HG02678 (cell line): ENCODE data around the gene PXN.

Experiments
- ATAC-seq: cut with Tn5 transposase; IDR thresholded peaks from one replicate; pipeline ENCODE4 v1.9.1; 2021; ENCODE audit warnings: mild to moderate bottlenecking, moderate library complexity; ENCODE audit not compliant: unreplicated experiment

Gene PXN

DNA sequence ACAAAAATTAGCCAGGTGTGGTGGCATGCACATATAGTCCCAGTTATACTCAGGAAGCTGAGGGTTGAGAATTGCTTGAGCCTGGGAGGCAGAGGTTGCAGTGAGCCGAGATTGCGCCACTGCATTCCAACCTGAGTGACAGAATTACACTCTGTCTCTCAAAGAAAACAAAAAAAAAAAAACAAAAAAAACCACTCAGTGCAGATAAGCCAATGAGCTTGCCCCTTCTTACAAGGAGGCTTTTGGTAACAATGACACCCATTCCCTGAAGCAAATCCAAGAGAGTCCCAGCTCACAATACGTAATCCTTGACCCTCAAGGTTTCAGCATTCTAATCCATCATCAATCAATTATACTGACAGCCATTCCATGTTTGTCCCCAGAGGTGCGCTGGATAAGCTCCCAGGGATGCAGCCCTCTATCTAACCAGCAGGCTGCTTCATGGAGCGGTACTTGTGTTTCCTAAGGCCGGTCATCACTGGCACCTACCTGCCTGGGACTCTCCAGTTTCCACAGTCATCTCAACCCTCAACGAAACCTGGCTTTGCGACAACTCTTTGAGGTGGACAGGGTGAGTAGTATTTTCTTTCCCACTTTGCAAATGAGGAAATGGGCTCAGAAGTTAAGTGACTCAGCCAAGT, 83.4 kb downstream of the PXN start:
- no peak for ATAC-seq

DNA sequence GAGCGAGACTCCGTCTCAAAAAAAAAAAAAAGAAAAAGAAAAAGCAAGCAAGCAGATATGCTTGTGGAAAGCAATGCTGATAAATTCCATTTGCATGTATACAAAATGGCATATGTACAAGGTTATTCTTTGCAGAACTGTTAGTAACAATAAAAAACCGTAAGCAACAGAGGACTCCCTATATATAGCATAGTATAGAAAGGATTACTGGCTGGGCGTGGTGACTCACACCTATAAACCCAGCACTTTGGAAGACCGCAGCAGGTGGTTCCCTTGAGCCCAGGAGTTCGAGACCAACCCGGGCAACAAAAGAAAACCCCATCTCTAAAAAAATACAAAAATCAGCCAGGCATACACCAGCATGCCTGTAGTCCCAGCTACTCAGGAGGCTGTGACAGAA, 84.6 kb downstream of the PXN start:
- ATAC-seq = no peak

DNA sequence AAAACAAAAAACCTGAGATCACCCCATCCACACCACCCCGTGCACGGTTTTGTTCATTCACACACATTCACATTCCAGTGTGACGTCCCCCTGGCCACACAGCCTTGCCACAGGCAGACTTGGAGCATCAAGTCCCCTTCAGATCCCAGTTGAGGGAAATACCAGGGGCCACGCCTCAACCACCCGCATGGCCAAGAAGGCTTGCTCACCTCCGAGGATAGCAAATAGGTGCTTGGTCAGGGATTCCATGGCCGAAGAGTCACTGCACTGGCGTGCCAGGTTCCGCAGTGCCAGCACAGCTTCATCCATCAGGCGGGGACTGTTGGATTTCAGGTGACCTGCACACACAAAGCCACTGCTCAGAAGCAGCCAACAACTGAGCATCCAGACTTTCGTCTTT, 90.0 kb downstream of the PXN start:
- no peak for ATAC-seq

DNA sequence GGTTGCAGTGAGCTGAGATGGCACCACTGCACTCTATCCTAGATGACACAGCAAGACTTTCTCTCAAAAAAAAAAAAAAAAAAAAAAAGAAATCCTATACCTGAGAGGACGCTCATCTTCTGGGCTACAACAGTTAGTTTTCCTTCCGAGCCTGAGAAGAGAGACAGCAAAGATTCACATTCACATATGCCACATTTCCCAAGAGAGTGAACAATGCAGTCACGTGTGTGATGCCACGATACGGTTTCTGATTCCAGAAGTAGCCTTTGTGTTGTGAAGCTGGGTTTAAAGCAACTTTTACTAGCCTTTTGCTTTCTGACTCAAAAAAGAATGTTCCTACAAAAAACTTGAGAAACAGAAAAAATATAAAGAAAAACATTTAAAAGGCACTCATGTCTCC, 90.5 kb downstream of the PXN start:
- no peak for ATAC-seq

DNA sequence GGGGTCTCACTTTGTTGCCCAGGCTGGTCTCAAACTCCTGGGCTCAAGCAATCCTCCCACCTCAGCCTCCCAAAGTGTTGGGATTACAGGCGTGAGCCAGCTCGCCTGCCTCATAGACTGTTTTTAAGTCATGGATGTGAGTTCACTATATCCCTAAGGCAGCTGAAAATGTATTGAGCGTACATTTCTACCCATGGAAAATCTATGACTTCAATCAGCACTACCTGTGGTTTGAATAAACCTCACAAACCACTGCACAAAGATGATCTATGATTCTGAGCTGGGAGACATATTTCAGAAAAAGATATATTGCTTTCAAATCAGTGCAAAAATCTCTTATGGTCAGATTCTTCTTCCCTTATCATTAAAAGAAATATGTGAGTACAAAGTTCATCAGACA, 93.5 kb downstream of the PXN start:
- ATAC-seq = no peak

GRCh38 chr12:120170631-120171030, 94.9 kb downstream of the PXN start:
- no peak for ATAC-seq

DNA sequence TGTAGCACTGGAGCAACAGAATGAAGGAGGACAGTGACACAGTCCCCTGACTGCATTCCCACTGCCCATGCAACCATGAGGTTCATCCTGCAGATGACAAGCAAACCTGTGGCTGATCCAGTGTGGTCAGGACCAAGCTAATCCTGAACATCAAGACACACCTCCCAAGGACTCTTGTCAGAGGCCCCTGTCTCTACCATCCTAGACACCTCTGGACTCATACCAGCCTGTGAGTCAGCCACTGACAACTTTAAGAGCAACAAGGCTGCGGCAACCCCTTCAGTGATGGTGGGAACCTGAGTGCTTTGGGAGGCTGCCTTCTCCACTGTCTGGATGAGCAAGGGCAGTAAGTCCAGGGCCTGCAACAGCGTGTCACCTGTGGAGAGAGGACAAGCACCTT, 95.6 kb downstream of the PXN start:
- ATAC-seq = no peak

DNA sequence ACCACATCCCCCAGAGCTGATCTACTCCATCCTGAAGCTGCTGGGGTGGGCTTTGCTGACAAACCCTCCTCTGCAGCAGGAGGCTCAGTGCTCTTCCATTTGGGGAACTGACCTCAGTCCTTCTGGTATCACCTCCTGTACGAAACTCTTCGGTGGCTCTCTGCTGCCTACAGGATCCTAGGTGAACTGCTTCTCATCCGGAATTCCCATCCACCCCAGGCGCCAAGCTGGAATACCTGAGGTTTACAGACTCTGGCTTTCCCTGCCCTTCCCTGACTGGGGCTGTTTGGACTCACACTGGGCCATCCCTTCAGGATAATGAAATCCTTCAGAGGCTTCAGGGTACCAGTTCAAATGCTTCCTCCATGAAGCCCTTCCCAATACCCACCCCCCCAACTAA, 97.2 kb downstream of the PXN start:
- ATAC-seq = no peak

DNA sequence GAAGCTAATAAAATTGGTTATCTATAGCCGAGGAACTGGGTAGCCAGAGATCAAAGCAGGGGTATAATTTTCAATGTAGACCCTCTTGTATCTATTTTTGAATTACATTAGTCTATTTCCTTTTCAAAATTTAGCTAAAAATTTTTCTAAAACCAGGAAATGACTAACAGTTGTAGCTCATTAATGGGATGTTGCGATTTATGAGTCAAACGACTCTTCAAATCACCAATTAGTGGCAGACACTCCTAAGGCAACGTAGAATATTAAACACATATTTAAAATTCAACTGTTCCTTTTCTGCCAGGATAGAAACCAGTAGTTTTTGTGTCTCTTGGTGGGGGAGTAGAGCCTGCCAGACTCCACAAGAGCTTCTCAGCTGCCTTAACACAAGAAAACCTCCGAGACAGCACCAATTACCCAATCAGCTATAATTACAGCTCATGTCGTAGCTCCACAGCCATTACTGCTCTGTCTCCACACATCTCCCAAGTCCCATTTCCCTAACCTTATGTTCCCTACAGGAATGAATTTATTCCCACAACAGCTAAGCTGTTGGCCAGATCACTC, 97.9 kb downstream of the PXN start:
- no peak for ATAC-seq

GRCh38 chr12:120164293-120164692, 101.2 kb downstream of the PXN start:
- ATAC-seq = no peak

DNA sequence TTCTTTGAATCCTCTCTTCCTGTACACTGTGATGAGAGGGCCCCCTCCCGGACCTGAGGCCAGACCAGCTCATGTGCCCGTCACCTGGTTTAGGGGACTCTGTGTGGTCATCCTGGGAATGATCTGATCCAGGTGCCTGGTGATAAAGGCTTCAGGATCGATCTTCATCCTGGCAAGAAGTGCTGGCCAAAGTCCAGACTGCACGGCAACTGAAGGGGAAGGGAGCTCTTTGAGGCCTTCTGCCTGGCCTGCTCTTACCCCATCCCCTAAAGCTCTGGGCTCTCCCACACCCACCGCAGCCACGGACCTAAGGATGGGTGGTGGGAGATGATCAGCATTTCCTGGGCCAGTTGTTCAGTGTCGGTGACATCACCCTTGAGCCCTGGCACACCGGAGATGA, 102.8 kb downstream of the PXN start:
- ATAC-seq = no peak

DNA sequence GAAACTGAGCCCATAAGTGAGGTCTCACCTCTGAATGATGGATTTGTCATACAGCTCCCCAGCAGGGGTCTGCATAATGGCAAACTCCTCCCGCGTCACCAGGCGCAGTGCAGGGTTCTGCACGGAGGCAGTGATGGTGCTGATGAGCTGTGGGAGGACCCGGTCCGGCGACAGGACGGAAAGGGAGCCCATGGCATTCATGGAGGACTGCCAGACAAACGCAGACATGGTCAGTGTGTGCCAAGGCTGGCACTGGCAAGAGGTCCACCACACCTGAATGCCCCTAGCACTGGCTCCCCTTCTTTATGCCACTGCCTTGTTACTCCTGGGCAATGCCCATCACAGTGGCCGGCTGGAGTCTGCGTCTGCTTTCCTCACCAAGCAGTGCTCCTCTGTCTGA, 103.7 kb downstream of the PXN start:
- no peak for ATAC-seq
